Naive thymus-derived CD8-positive, alpha-beta T cell (primary cell): ENCODE measurements around the gene ZNF557. TPM values are rescaled to one million over a fixed set of nuclear protein-coding genes. Genes with fewer than 3 reads are reported as not detected.

ENCODE experiments used
- ATAC-seq, 2 donors: fragments of 150-1000 bp; cut with Tn5 transposase in 1 of 2; sonication (Bioruptor Pico), chemical (Tn5 transposase) in 1 of 2; 1 replicate in 1 of 2; 2 replicates in 1 of 2; pipeline ENCODE4 v1.10.0; 2021; ENCODE audit warnings: mild to moderate bottlenecking in 2 of 2, moderate library complexity in 2 of 2
- POLR2A ChIA-PET: fragments of 350-600 bp; sonication (Branson Sonifier 250); formaldehyde crosslinking; loops from one replicate; lab custom pipeline; 2021; ENCODE audit warnings: antibody characterized with exemption; lab: Charles Lee
- DNase-seq, 10 donors: peaks; one replicate each; pipeline versions ENCODE4 v3.0.0 to v3.0.0-alpha.2; 2020 to 2022
- H3K27ac Mint-ChIP-seq, 10 donors: one replicate each; pipeline ENCODE4 v1.8.0; 2020 to 2022; ENCODE audit warnings: mild to moderate bottlenecking in 10 of 10, mixed read lengths in 10 of 10, moderate library complexity in 4 of 10, inconsistent platforms in 1 of 10
- H3K27me3 Mint-ChIP-seq, 5 donors: one replicate each; pipeline ENCODE4 v1.8.0; 2021 to 2022; ENCODE audit warnings: mixed read lengths in 5 of 5
- H3K36me3 Mint-ChIP-seq, 3 donors: one replicate each; pipeline ENCODE4 v1.8.0; 2020 to 2022; ENCODE audit warnings: mixed read lengths in 3 of 3, mild to moderate bottlenecking in 2 of 3, inconsistent platforms in 1 of 3
- H3K4me1 Mint-ChIP-seq, 4 donors: one replicate each; pipeline ENCODE4 v1.8.0; 2021 to 2022; ENCODE audit warnings: mixed read lengths in 4 of 4
- H3K4me3 Mint-ChIP-seq, 10 donors: one replicate each; pipeline ENCODE4 v1.8.0; 2020 to 2022; ENCODE audit warnings: mild to moderate bottlenecking in 10 of 10, mixed read lengths in 10 of 10, moderate library complexity in 6 of 10, inconsistent platforms in 1 of 10
- H3K9me3 Mint-ChIP-seq, 9 donors: one replicate each; pipeline ENCODE4 v1.8.0; 2020 to 2022; ENCODE audit warnings: mixed read lengths in 9 of 9, mild to moderate bottlenecking in 3 of 9, inconsistent platforms in 1 of 9, moderate library complexity in 1 of 9
- polyA plus RNA-seq, 3 donors: library from polyadenylated mRNA; unstranded; fragments of 300-500 nt; fragmentation: Illumina TruSeq; gene quantifications; one replicate each; pipeline ENCODE4 v1.2.3, GENCODE V29; 2021
- total RNA-seq, 8 experiments: library from RNA in 2 of 8; stranded (reverse) in 2 of 8; gene quantifications; one replicate each; pipeline ENCODE4 v1.2.3 and lab custom pipeline; 2021 to 2026

Gene ZNF557
- total and polyA plus RNA-seq, 5 experiments from 2014 or later: 4.4 to 31.5 (median 7.5) TPM

DNA sequence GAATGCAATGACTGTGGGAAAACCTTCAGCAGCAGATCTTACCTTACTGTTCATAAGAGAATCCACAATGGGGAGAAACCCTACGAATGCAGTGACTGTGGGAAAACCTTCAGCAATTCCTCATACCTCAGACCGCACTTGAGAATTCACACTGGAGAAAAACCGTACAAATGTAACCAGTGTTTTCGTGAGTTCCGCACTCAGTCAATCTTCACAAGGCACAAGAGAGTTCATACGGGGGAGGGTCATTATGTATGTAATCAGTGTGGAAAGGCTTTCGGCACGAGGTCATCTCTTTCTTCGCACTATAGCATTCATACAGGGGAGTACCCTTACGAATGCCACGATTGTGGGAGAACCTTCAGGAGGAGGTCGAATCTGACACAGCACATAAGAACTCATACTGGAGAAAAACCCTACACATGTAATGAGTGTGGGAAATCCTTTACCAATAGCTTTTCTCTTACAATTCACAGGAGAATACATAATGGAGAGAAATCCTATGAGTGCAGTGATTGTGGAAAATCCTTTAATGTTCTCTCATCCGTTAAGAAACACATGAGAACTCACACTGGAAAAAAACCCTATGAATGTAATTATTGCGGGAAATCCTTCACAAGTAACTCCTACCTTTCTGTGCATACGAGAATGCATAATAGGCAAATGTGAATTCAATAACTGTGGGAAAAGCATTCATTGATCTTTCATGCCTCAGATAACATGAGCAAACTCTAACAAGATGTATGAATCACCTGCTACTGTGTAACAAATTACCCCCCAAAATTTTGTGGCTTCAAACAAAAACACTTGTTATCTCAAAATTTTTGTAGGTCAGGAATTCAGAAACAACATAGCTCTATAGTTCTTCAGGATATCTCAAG lies 13.8 kb downstream of the ZNF557 start:
- H3K9me3 Mint-ChIP-seq: peaks cover 0 to 96% (median 39%) of the 10 kb centered on the region in 9 donors
- POLR2A ChIA-PET: interaction anchor here (0.6 to 1.7 kb wide), 2 partner anchors 14 to 748 kb away, joined by 4 to 10 read pairs; partner anchors contain the start of gene ZNF557
- peak overlapping the region in 1 of 10 donors; percentile 25 for H3K4me3 Mint-ChIP-seq
- DNase-seq (peak in 2 of 10 donors; percentile 13 to 30), ATAC-seq (no peak)
- H3K36me3 Mint-ChIP-seq: peaks cover 52 to 80% (median 72%) of the 10 kb centered on the region in 3 donors
- peak overlapping the region in 1 of 10 donors; percentile 20 for H3K27ac Mint-ChIP-seq
- no peaks in the 10 kb centered on the region for H3K27me3 Mint-ChIP-seq
- peaks cover 0 to 6% (median 3%) of the 10 kb centered on the region in 4 donors for H3K4me1 Mint-ChIP-seq

DNA sequence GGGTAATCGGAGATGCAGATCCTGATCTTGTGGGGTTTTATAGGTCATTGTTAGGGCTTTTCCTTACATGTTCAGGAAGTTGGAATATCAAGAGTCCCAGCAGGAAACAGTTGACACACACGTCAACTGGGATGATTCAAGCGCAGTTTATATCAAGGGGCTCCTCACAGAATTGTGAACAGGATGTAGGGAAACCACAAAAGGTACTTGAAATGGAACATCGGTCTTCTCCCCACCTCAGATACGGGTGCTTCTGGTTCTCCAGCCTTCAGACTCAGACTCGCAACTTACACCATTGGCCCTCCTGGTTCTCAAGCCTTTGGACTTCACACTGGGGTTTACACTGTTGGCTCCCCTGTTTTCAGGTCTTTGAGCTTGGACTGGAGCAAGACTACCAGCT lies 19.5 kb downstream of the ZNF557 start:
- H3K4me1 Mint-ChIP-seq: peaks cover 0 to 14% (median 8%) of the 10 kb centered on the region in 4 donors
- H3K27me3 Mint-ChIP-seq: no peaks in the 10 kb centered on the region
- DNase-seq (no peak), ATAC-seq (no peak)
- H3K27ac Mint-ChIP-seq: peak overlapping the region in 1 of 10 donors; percentile 65
- POLR2A ChIA-PET: no interaction called here
- peak overlapping the region in 5 of 10 donors; percentile 4 to 48 (median 40) for H3K4me3 Mint-ChIP-seq
- peaks cover 20 to 58% (median 31%) of the 10 kb centered on the region in 3 donors for H3K36me3 Mint-ChIP-seq
- H3K9me3 Mint-ChIP-seq: peaks cover 0 to 94% (median 25%) of the 10 kb centered on the region in 9 donors

GRCh38 chr19:7098096-7098495 lies 28.6 kb downstream of the ZNF557 start:
- POLR2A ChIA-PET: interaction anchor here (0.6 to 3.3 kb wide), 5 partner anchors 11 to 251 kb away, joined by 4 to 50 read pairs (median 7); partner anchors contain the start of genes ARHGEF18 and ZNF557
- H3K9me3 Mint-ChIP-seq: peaks cover 0 to 47% (median 35%) of the 10 kb centered on the region in 9 donors

GRCh38 chr19:7098701-7099596 lies 29.4 kb downstream of the ZNF557 start:
- POLR2A ChIA-PET: interaction anchor here (0.5 to 3.3 kb wide), 12 partner anchors 9 to 582 kb away, joined by 3 to 50 read pairs (median 4); partner anchors contain the start of genes ARHGEF18, PET100, RETN and TRAPPC5
- ATAC-seq: peak; percentile 92 to 93
- peaks cover 11 to 35% (median 32%) of the 10 kb centered on the region in 4 donors for H3K4me1 Mint-ChIP-seq
- peaks cover 0 to 19% (median 15%) of the 10 kb centered on the region in 3 donors for H3K36me3 Mint-ChIP-seq
- peak overlapping the region; percentile 60 to 98 (median 95) for H3K27ac Mint-ChIP-seq
- no peaks in the 10 kb centered on the region for H3K27me3 Mint-ChIP-seq
- peaks cover 0 to 42% (median 33%) of the 10 kb centered on the region in 9 donors for H3K9me3 Mint-ChIP-seq
- H3K4me3 Mint-ChIP-seq: peak overlapping the region; percentile 89 to 99 (median 94)
- peak; percentile 82 to 95 (median 88) for DNase-seq

More at GRCh38 chr19:7098096-7098495, 28.6 kb downstream of the ZNF557 start:
- Mint-ChIP-seq H3K27me3 (no peaks in the 10 kb centered on the region), H3K27ac (peak overlapping the region in 9 of 10 donors; percentile 60 to 97 (median 94)), H3K4me1 (peaks cover 11 to 35% (median 32%) of the 10 kb centered on the region in 4 donors), H3K4me3 (peak overlapping the region; percentile 89 to 99 (median 94)), H3K36me3 (peaks cover 0 to 19% (median 16%) of the 10 kb centered on the region in 3 donors)
- DNase-seq (no peak), ATAC-seq (no peak)

GRCh38 chr19:7099597-7099921 lies 30.1 kb downstream of the ZNF557 start:
- Mint-ChIP-seq H3K4me3 (peak overlapping the region; percentile 89 to 99 (median 94)), H3K27ac (peak overlapping the region; percentile 60 to 98 (median 94)), H3K4me1 (peaks cover 11 to 35% (median 32%) of the 10 kb centered on the region in 4 donors), H3K9me3 (peaks cover 0 to 37% (median 29%) of the 10 kb centered on the region in 9 donors), H3K27me3 (no peaks in the 10 kb centered on the region), H3K36me3 (peaks cover 0 to 18% (median 15%) of the 10 kb centered on the region in 3 donors)
- no peak for ATAC-seq
- POLR2A ChIA-PET: interaction anchor here (0.5 to 3.3 kb wide), 11 partner anchors 9 to 582 kb away, joined by 3 to 50 read pairs (median 5); partner anchors contain the start of genes ARHGEF18, PET100, RETN and TRAPPC5
- no peak for DNase-seq

GRCh38 chr19:7101498-7102253 lies 32.2 kb downstream of the ZNF557 start:
- peak overlapping the region in 7 of 10 donors; percentile 7 to 76 (median 37) for H3K27ac Mint-ChIP-seq
- peaks cover 0 to 6% (median 2%) of the 10 kb centered on the region in 3 donors for H3K36me3 Mint-ChIP-seq
- H3K4me3 Mint-ChIP-seq: peak overlapping the region; percentile 7 to 75 (median 53)
- ATAC-seq (no peak), DNase-seq (peak in 3 of 10 donors; percentile 3 to 42 (median 35))
- H3K9me3 Mint-ChIP-seq: peaks cover 0 to 20% (median 9%) of the 10 kb centered on the region in 9 donors
- POLR2A ChIA-PET: interaction anchor here (0.6 to 1.1 kb wide), 2 partner anchors 239 to 309 kb away, joined by 3 to 4 read pairs; no protein-coding TSS in a partner anchor
- peaks cover 11 to 35% (median 32%) of the 10 kb centered on the region in 4 donors for H3K4me1 Mint-ChIP-seq
- H3K27me3 Mint-ChIP-seq: no peaks in the 10 kb centered on the region

GRCh38 chr19:7104747-7105447 lies 35.4 kb downstream of the ZNF557 start:
- Mint-ChIP-seq H3K27ac (no peak overlapping the region), H3K27me3 (no peaks in the 10 kb centered on the region), H3K36me3 (no peaks in the 10 kb centered on the region), H3K4me1 (peaks cover 8 to 19% (median 14%) of the 10 kb centered on the region in 4 donors), H3K9me3 (no peaks in the 10 kb centered on the region), H3K4me3 (no peak overlapping the region)
- POLR2A ChIA-PET: no interaction called here
- ATAC-seq: no peak
- DNase-seq: no peak

- Mint-ChIP-seq H3K27ac (no peak overlapping the region), H3K27me3 (no peaks in the 10 kb centered on the region), H3K36me3 (no peaks in the 10 kb centered on the region), H3K4me3 (no peak overlapping the region), H3K4me1 (peaks cover 0 to 5% (median 4%) of the 10 kb centered on the region in 4 donors), H3K9me3 (no peaks in the 10 kb centered on the region)
- DNase-seq (no peak), ATAC-seq (no peak)
- POLR2A ChIA-PET: no interaction called here
Measured at GRCh38 chr19:7106711-7107657, 37.5 kb downstream of the ZNF557 start.

- Mint-ChIP-seq H3K9me3 (peaks cover 0 to 5% (median 0%) of the 10 kb centered on the region in 9 donors), H3K27ac (no peak overlapping the region), H3K4me1 (no peaks in the 10 kb centered on the region), H3K36me3 (no peaks in the 10 kb centered on the region), H3K4me3 (no peak overlapping the region), H3K27me3 (peaks cover 0 to 5% (median 0%) of the 10 kb centered on the region in 5 donors)
- no peak for DNase-seq
- no peak for ATAC-seq
- POLR2A ChIA-PET: interaction anchor here (0.6 kb wide), 1 partner anchor 38 kb away, joined by 3 read pairs; no protein-coding TSS in a partner anchor
Measured at GRCh38 chr19:7109678-7110289, 40.3 kb downstream of the ZNF557 start.

- no peak overlapping the region for H3K4me3 Mint-ChIP-seq
- H3K27ac Mint-ChIP-seq: no peak overlapping the region
- ATAC-seq (no peak), DNase-seq (no peak)
- POLR2A ChIA-PET: no interaction called here
- H3K4me1 Mint-ChIP-seq: no peaks in the 10 kb centered on the region
- no peaks in the 10 kb centered on the region for H3K36me3 Mint-ChIP-seq
- H3K9me3 Mint-ChIP-seq: peaks cover 0 to 5% (median 0%) of the 10 kb centered on the region in 9 donors
- H3K27me3 Mint-ChIP-seq: peaks cover 0 to 5% (median 0%) of the 10 kb centered on the region in 5 donors
Measured at GRCh38 chr19:7112675-7113074, 43.2 kb downstream of the ZNF557 start.
